Measurements from ENCODE around the gene FGF9. TPM values are rescaled to one million over a fixed set of nuclear protein-coding genes. Genes with fewer than 3 reads are reported as not detected.

Gene FGF9
- total RNA-seq, 1 experiment from 2014 or later, result 0.21 TPM

- Histone ChIP-seq H3K27me3 (replicated peaks; ENCODE audit: insufficient read depth, low read depth, low read length, poor library complexity) (peaks cover 4% of the 10 kb centered on the region), H3K4me3 (ENCODE audit: low read depth, low read length, poor library complexity, severe bottlenecking) (no peak overlapping the region), H3K27ac (ENCODE audit: low read depth, low read length, poor library complexity, severe bottlenecking) (no peak overlapping the region), H3K9me3 (ENCODE audit: low read depth, low read length, poor library complexity, severe bottlenecking) (no peaks in the 10 kb centered on the region), H3K4me1 (ENCODE audit: insufficient read depth, low read length, poor library complexity, severe bottlenecking) (no peaks in the 10 kb centered on the region), H3K36me3 (ENCODE audit: insufficient read depth, low read length, poor library complexity, severe bottlenecking) (no peaks in the 10 kb centered on the region)
- TF ChIP-seq EZH2 (IDR thresholded peaks at IDR 0.05; ENCODE audit: borderline replicate concordance, low read depth, low read length, poor library complexity, severe bottlenecking) (no peak), CTCF (conservative IDR thresholded peaks at IDR 0.05; ENCODE audit: low read depth, low read length) (no peak)
- POLR2A ChIA-PET (ENCODE audit: low non-redundant PET), result no interaction called here
- no TSS peak for BruUV-seq (replicated peaks)
- intact Hi-C loops (cut with micrococcal nuclease; ENCODE audit: unreplicated experiment), result no loop called here
- no peak for DNase-seq (ENCODE audit: low spot score)
- CTCF ChIA-PET, result no interaction called here
Measured at GRCh38 chr13:21684576-21684975, 13.7 kb downstream of the FGF9 start.

- Histone ChIP-seq H3K36me3 (ENCODE audit: insufficient read depth, low read length, poor library complexity, severe bottlenecking) (no peaks in the 10 kb centered on the region), H3K27ac (ENCODE audit: low read depth, low read length, poor library complexity, severe bottlenecking) (no peak overlapping the region), H3K4me1 (ENCODE audit: insufficient read depth, low read length, poor library complexity, severe bottlenecking) (no peaks in the 10 kb centered on the region), H3K4me3 (ENCODE audit: low read depth, low read length, poor library complexity, severe bottlenecking) (no peak overlapping the region), H3K27me3 (replicated peaks; ENCODE audit: insufficient read depth, low read depth, low read length, poor library complexity) (peaks cover 4% of the 10 kb centered on the region), H3K9me3 (ENCODE audit: low read depth, low read length, poor library complexity, severe bottlenecking) (no peaks in the 10 kb centered on the region)
- ChIA-PET POLR2A (ENCODE audit: low non-redundant PET) (no interaction called here), CTCF (no interaction called here)
- intact Hi-C loops (cut with micrococcal nuclease; ENCODE audit: unreplicated experiment), result no loop called here
- TF ChIP-seq CTCF (conservative IDR thresholded peaks at IDR 0.05; ENCODE audit: low read depth, low read length), result no peak
- TF ChIP-seq EZH2 (IDR thresholded peaks at IDR 0.05; ENCODE audit: borderline replicate concordance, low read depth, low read length, poor library complexity, severe bottlenecking), result no peak
- no peak for DNase-seq (ENCODE audit: low spot score)
- no TSS peak for BruUV-seq (replicated peaks)
Measured at GRCh38 chr13:21685485-21686064, 14.7 kb downstream of the FGF9 start.

- H3K27me3 ChIP-seq (replicated peaks; ENCODE audit: insufficient read depth, low read depth, low read length, poor library complexity), result peaks cover 10% of the 10 kb centered on the region
- no peak for TF ChIP-seq CTCF (conservative IDR thresholded peaks at IDR 0.05; ENCODE audit: low read depth, low read length)
- TF ChIP-seq EZH2 (IDR thresholded peaks at IDR 0.05; ENCODE audit: borderline replicate concordance, low read depth, low read length, poor library complexity, severe bottlenecking), result no peak
- no peaks in the 10 kb centered on the region for H3K36me3 ChIP-seq (ENCODE audit: insufficient read depth, low read length, poor library complexity, severe bottlenecking)
- no peaks in the 10 kb centered on the region for H3K9me3 ChIP-seq (ENCODE audit: low read depth, low read length, poor library complexity, severe bottlenecking)
- no peak overlapping the region for H3K4me3 ChIP-seq (ENCODE audit: low read depth, low read length, poor library complexity, severe bottlenecking)
- intact Hi-C loops (cut with micrococcal nuclease; ENCODE audit: unreplicated experiment), result no loop called here
- no peak for DNase-seq (ENCODE audit: low spot score)
- H3K4me1 ChIP-seq (ENCODE audit: insufficient read depth, low read length, poor library complexity, severe bottlenecking), result no peaks in the 10 kb centered on the region
- ChIA-PET CTCF (interaction anchor here (0.6 kb wide), 1 partner anchor 11 kb away, joined by 3 read pairs; no protein-coding TSS in a partner anchor), POLR2A (ENCODE audit: low non-redundant PET) (no interaction called here)
- H3K27ac ChIP-seq (ENCODE audit: low read depth, low read length, poor library complexity, severe bottlenecking), result no peak overlapping the region
- no TSS peak for BruUV-seq (replicated peaks)
Measured at GRCh38 chr13:21686751-21687391, 16.0 kb downstream of the FGF9 start.
